SK-N-MC (cell line): Measurements from ENCODE around the gene PPM1B.
"Not testable (repeated sequence)": the region's sequence is repeated elsewhere in the genome, so short reads cannot be mapped to it uniquely, and the experiment has no call there.

ENCODE experiments used
- EZH2 ChIP-seq: fragments of 200-600 bp; sonication (generic); IDR thresholded peaks from one replicate; pipeline ENCODE4 v1.6.1; 2017; ENCODE audit warnings: antibody characterized with exemption
- POLR2AphosphoS5 ChIP-seq: IDR thresholded peaks from 2 replicates; pipeline ENCODE4 v1.6.1; 2012; ENCODE audit warnings: mild to moderate bottlenecking, low read depth, low read length, borderline replicate concordance

DNA sequence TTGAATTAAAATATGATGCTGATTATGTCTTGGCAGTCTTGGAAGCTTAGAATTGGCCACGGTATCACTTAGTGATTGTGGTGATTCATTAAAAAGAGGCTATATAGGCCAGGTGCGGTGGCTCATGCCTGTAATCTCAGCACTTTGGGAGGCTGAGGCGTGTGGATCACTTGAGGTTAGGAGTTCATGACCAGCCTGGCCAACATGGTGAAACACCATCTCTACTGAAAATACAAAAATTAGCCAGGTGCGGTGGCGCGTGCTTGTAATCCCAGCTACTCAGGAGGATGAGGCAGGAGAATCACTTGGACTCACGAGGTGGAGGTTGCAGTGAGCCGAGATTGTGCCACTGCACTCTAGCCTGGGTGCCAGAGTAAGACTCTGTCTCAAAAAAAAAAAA lies 2.8 kb downstream of the PPM1B start:
- TF ChIP-seq POLR2AphosphoS5, EZH2: not testable (repeated sequence)
